ENCODE measurements around the gene SMG9. TPM values are rescaled to one million over a fixed set of nuclear protein-coding genes. Genes with fewer than 3 reads are reported as not detected.

The SMG9 gene
- total RNA-seq, 4 donors from 2014 or later, result 13.7 to 22.8 (median 15.5) TPM

GRCh38 chr19:43774103-43774939 lies 19.6 kb upstream of the SMG9 start:
- DNase-seq (ENCODE audit: low spot score) (no peak), ATAC-seq (ENCODE audit: low FRiP score) (peak; percentile 77)
- peak in 2 of 3 donors; percentile 9 to 82 for TF ChIP-seq CTCF (IDR thresholded peaks at IDR 0.05)

GRCh38 chr19:43773725-43774102 lies 19.0 kb upstream of the SMG9 start:
- ATAC-seq (ENCODE audit: low FRiP score) (no peak), DNase-seq (ENCODE audit: low spot score) (no peak)
- TF ChIP-seq CTCF (IDR thresholded peaks at IDR 0.05), result no peak

GRCh38 chr19:43769256-43769655 lies 14.5 kb upstream of the SMG9 start:
- no peak for DNase-seq (ENCODE audit: low spot score)
- no peak for ATAC-seq (ENCODE audit: low FRiP score)
- no peak for TF ChIP-seq CTCF (IDR thresholded peaks at IDR 0.05)

- DNase-seq (ENCODE audit: low spot score) (no peak), ATAC-seq (ENCODE audit: low FRiP score) (no peak)
- TF ChIP-seq CTCF (IDR thresholded peaks at IDR 0.05), result no peak
Observed at GRCh38 chr19:43768273-43769050, 13.7 kb upstream of the SMG9 start.

GRCh38 chr19:43767818-43768217 lies 13.1 kb upstream of the SMG9 start:
- ATAC-seq (ENCODE audit: low FRiP score) (no peak), DNase-seq (ENCODE audit: low spot score) (no peak)
- TF ChIP-seq CTCF (IDR thresholded peaks at IDR 0.05), result no peak

GRCh38 chr19:43767316-43767715 lies 12.6 kb upstream of the SMG9 start:
- TF ChIP-seq CTCF (IDR thresholded peaks at IDR 0.05), result no peak
- ATAC-seq (ENCODE audit: low FRiP score) (no peak), DNase-seq (ENCODE audit: low spot score) (no peak)

GRCh38 chr19:43766755-43767043 lies 11.9 kb upstream of the SMG9 start:
- no peak for TF ChIP-seq CTCF (IDR thresholded peaks at IDR 0.05)
- no peak for DNase-seq (ENCODE audit: low spot score)
- no peak for ATAC-seq (ENCODE audit: low FRiP score)

Data from omental fat pad (tissue), 4 donors.